Measurements from ENCODE around the gene DARS2. TPM values are rescaled to one million over a fixed set of nuclear protein-coding genes. Genes with fewer than 3 reads are reported as not detected.
A peak's percentile ranks its signal among the peaks of the same experiment; 100 is the strongest.

Gene DARS2
- total and polyA plus RNA-seq, 10 of the 15 experiments (the other 5 are each of a cell fraction or from before 2014, with no cell fraction given) = 23.9 to 69.7 (median 37.3) TPM

DNA sequence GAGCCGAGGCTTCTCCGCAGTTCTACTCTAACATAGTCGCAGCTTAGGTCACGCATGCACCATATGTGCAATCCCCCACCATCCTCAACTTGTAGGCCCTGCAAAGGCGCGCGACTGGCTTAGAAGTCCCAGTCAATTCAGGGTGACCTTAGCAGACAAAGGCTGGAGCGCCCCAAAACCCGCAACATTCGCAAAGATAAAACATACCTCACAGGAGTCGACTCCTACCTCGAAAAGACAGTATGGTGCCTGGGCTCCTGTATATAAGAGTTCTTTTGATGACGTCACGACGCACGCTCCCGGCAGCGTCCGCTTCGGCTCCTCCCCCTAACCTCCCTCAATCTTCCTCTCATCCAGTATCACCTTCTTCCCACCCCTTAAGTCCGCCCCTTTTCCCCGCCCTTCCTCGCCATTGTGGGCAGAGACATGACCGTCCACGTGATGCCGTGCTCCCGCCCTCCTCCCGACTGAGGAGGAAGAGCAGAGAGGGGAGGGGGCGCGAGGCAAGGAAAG is 43.3 kb downstream of the DARS2 start, which contains the start of gene GAS5 (continued):
- TF ChIP-seq ZNF592 (IDR thresholded peaks at IDR 0.05) (no peak), CBX3 (IDR thresholded peaks at IDR 0.05; ENCODE audit: borderline replicate concordance, low read depth) (no peak), BMI1 (IDR thresholded peaks at IDR 0.05; ENCODE audit: borderline replicate concordance) (peak; percentile 29; the same call in 1 of the 2 replicates), MTA3 (IDR thresholded peaks at IDR 0.05; ENCODE audit: borderline replicate concordance, low read length) (peak; percentile 84; the same call in 1 of the 2 replicates), LARP7 (IDR thresholded peaks at IDR 0.05) (peak; percentile 81), ASH2L (IDR thresholded peaks at IDR 0.05; ENCODE audit: borderline replicate concordance, low read depth) (no peak), CHD1 (IDR thresholded peaks at IDR 0.05; ENCODE audit: low read depth, low read length) (0 out of 2 replicates have a peak, but pooled peaks have one; percentile 86), RELA (IDR thresholded peaks at IDR 0.05; ENCODE audit: borderline replicate concordance, partially characterized antibody) (peak; percentile 90), ZSCAN29 (IDR thresholded peaks at IDR 0.05) (no peak), IRF4 (IDR thresholded peaks at IDR 0.05; ENCODE audit: low read depth, low read length) (0 out of 2 replicates have a peak, but pooled peaks have one; percentile 29), ZBTB11 (CRISPR knock-in tag; IDR thresholded peaks at IDR 0.05) (no peak), GATAD2B (conservative IDR thresholded peaks at IDR 0.05; ENCODE audit: low read depth) (no peak; the same call in none of the 2 replicates), SP1 (IDR thresholded peaks at IDR 0.05; ENCODE audit: low read depth, low read length) (peak; percentile 54), RCOR1 (conservative IDR thresholded peaks at IDR 0.05; ENCODE audit: low read depth, low read length) (no peak), MTA2 (IDR thresholded peaks at IDR 0.05; ENCODE audit: low read depth) (no peak; the same call in 1 of the 2 replicates), SMC3 (IDR thresholded peaks at IDR 0.05; ENCODE audit: borderline replicate concordance, low read length) (no peak), ETV6 (conservative IDR thresholded peaks at IDR 0.05 in 1 of 2, IDR thresholded peaks at IDR 0.05 in 1 of 2; ENCODE audit: borderline replicate concordance in 1 of 2, low read depth in 1 of 2) (no peak), YY1 (IDR thresholded peaks at IDR 0.05; ENCODE audit: low read depth, low read length) (peak; percentile 92), ELK1 (IDR thresholded peaks at IDR 0.05; ENCODE audit: low read depth, low read length) (no peak; the same call in 1 of the 2 replicates), TCF7 (IDR thresholded peaks at IDR 0.05; ENCODE audit: borderline replicate concordance) (no peak), NR2F1 (conservative IDR thresholded peaks at IDR 0.05) (no peak; the same call in none of the 2 replicates)

All from GM12878 (cell line).